SK-N-MC (cell line): Measurements from ENCODE around the gene TMEM273.

Experiments
- DNase-seq: peaks from one replicate; pipeline ENCODE4 v3.0.0-alpha.2; 2011; ENCODE audit warnings: low read depth, low spot score
- H3K27ac ChIP-seq: fragments of 200-600 bp; sonication (generic); 2 replicates; pipeline ENCODE4 v1.5.1; 2016; ENCODE audit warnings: mixed run types
- H3K36me3 ChIP-seq: fragments of 200-600 bp; sonication (generic); 2 replicates; pipeline ENCODE4 v1.6.1; 2017; ENCODE audit warnings: antibody characterized with exemption, low read length, mixed read lengths; ENCODE audit not compliant: insufficient read depth
- H3K4me3 ChIP-seq: fragments of 200-600 bp; sonication (generic); 2 replicates; pipeline ENCODE4 v1.5.1; 2016
- H3K9ac ChIP-seq: fragments of 200-600 bp; sonication (generic); 2 replicates; pipeline ENCODE4 v1.8.0; 2017; ENCODE audit warnings: mixed run types, mixed read lengths; ENCODE audit not compliant: insufficient read length
- H3K9me3 ChIP-seq: fragments of 200-600 bp; sonication (generic); 2 replicates; pipeline ENCODE4 v1.6.1; 2017; ENCODE audit warnings: low read depth, mild to moderate bottlenecking, antibody characterized with exemption, low read length, moderate library complexity, mixed read lengths
- EZH2 ChIP-seq: fragments of 200-600 bp; sonication (generic); IDR thresholded peaks from one replicate; pipeline ENCODE4 v1.6.1; 2017; ENCODE audit warnings: antibody characterized with exemption
- FOXP2 ChIP-seq: optimal IDR thresholded peaks from 2 replicates; pipeline ENCODE3; 2011; ENCODE audit warnings: mild to moderate bottlenecking, moderate library complexity; ENCODE audit not compliant: insufficient read depth; ENCODE audit errors: extremely low read length, control extremely low read depth
- POLR2AphosphoS5 ChIP-seq: IDR thresholded peaks from 2 replicates; pipeline ENCODE4 v1.6.1; 2012; ENCODE audit warnings: mild to moderate bottlenecking, low read depth, low read length, borderline replicate concordance

The TMEM273 gene

GRCh38 chr10:49139028-49139845, 49.0 kb downstream of the TMEM273 start:
- no peaks in the 10 kb centered on the region for H3K9me3 ChIP-seq
- no peak overlapping the region for H3K4me3 ChIP-seq
- no peak overlapping the region for H3K9ac ChIP-seq
- H3K27ac ChIP-seq = no peak overlapping the region
- H3K36me3 ChIP-seq = no peaks in the 10 kb centered on the region
- TF ChIP-seq POLR2AphosphoS5 = no peak
- TF ChIP-seq EZH2 = no peak
- no peak for TF ChIP-seq FOXP2
- DNase-seq = no peak

GRCh38 chr10:49138361-49138891, 49.8 kb downstream of the TMEM273 start:
- Histone ChIP-seq H3K9me3 (no peaks in the 10 kb centered on the region), H3K36me3 (no peaks in the 10 kb centered on the region), H3K27ac (no peak overlapping the region), H3K4me3 (no peak overlapping the region), H3K9ac (no peak overlapping the region)
- no peak for DNase-seq
- TF ChIP-seq FOXP2 = no peak
- TF ChIP-seq POLR2AphosphoS5 = no peak
- no peak for TF ChIP-seq EZH2

GRCh38 chr10:49136525-49136924, 51.7 kb downstream of the TMEM273 start:
- Histone ChIP-seq H3K27ac (no peak overlapping the region), H3K4me3 (no peak overlapping the region), H3K9ac (no peak overlapping the region), H3K9me3 (no peaks in the 10 kb centered on the region), H3K36me3 (no peaks in the 10 kb centered on the region)
- no peak for TF ChIP-seq EZH2
- no peak for TF ChIP-seq POLR2AphosphoS5
- no peak for TF ChIP-seq FOXP2
- DNase-seq = no peak

- DNase-seq = no peak
- H3K4me3 ChIP-seq = no peak overlapping the region
- TF ChIP-seq POLR2AphosphoS5 = no peak
- no peaks in the 10 kb centered on the region for H3K9me3 ChIP-seq
- H3K27ac ChIP-seq = no peak overlapping the region
- no peaks in the 10 kb centered on the region for H3K36me3 ChIP-seq
- no peak overlapping the region for H3K9ac ChIP-seq
Measured at GRCh38 chr10:49135575-49136313, 52.4 kb downstream of the TMEM273 start.

- DNase-seq = no peak
- no peak overlapping the region for H3K4me3 ChIP-seq
- H3K9me3 ChIP-seq = no peaks in the 10 kb centered on the region
- H3K36me3 ChIP-seq = no peaks in the 10 kb centered on the region
- H3K9ac ChIP-seq = no peak overlapping the region
- H3K27ac ChIP-seq = no peak overlapping the region
- TF ChIP-seq EZH2 (no peak), FOXP2 (no peak), POLR2AphosphoS5 (no peak)
Measured at GRCh38 chr10:49134327-49134726, 53.9 kb downstream of the TMEM273 start.

- H3K9me3 ChIP-seq = no peaks in the 10 kb centered on the region
- H3K36me3 ChIP-seq = no peaks in the 10 kb centered on the region
- no peak for DNase-seq
- TF ChIP-seq FOXP2 (no peak), EZH2 (no peak), POLR2AphosphoS5 (no peak)
- no peak within 1 kb of the TSS for H3K27ac ChIP-seq
- H3K9ac ChIP-seq = no peak within 1 kb of the TSS
- H3K4me3 ChIP-seq = no peak within 1 kb of the TSS
Measured at GRCh38 chr10:49133706-49134248, 54.4 kb downstream of the TMEM273 start, which contains the start of gene FAM170B. FAM170B (minus strand) TSS chr10:49134021; CDS start chr10:49133918, 103 bp downstream.

- no peak for TF ChIP-seq EZH2
- TF ChIP-seq POLR2AphosphoS5 = no peak
- no peak for TF ChIP-seq FOXP2
- Histone ChIP-seq H3K4me3 (no peak overlapping the region), H3K9ac (no peak overlapping the region), H3K27ac (no peak overlapping the region), H3K36me3 (no peaks in the 10 kb centered on the region), H3K9me3 (no peaks in the 10 kb centered on the region)
- no peak for DNase-seq
Measured at GRCh38 chr10:49132362-49132737, 55.8 kb downstream of the TMEM273 start.

GRCh38 chr10:49131507-49132361, 56.5 kb downstream of the TMEM273 start:
- H3K9ac ChIP-seq = no peak overlapping the region
- H3K36me3 ChIP-seq = no peaks in the 10 kb centered on the region
- no peak overlapping the region for H3K4me3 ChIP-seq
- H3K9me3 ChIP-seq = no peaks in the 10 kb centered on the region
- H3K27ac ChIP-seq = no peak overlapping the region
- DNase-seq = no peak
- TF ChIP-seq POLR2AphosphoS5 (no peak), EZH2 (no peak)
